Stimulated activated CD4-positive, alpha-beta T cell treated with anti-CD3 and anti-CD28 coated beads, Interleukin-15, amount 100 ng/mL, for 48 hours (primary cell): ENCODE measurements around the gene PEAR1.

ENCODE experiments used
- DNase-seq, 2 donors: peaks; one replicate each; pipeline ENCODE4 v3.0.0-alpha.2; 2020; ENCODE audit warnings: low read depth in 2 of 2

Gene PEAR1

DNA sequence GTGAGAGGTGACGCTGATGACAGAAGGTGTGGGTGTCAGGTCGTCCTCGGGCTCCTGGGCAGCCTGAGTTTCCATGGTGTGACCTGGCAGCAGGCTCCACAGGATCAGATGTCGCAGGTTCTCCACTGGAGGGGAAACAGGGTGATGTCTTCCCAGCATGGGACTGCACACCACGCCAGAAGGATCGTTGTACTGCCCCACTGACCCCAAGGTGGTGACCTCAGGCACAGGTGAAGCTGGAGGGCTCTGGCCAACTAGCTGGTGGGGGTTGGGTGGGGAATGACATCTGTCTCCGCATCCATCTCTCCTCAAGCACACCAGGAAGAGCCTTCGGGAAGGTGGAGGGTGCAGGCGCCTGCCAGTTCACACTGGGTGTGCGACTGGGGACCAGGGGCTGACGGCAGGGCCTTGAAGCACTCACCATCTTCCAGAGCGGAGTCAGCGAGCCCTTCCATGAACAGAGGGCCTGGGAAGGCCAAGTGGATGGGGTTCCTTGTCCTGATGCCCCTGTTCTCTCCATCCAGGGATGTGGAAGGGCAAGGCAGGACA is 46.3 kb downstream of the PEAR1 start:
- no peak for DNase-seq

DNA sequence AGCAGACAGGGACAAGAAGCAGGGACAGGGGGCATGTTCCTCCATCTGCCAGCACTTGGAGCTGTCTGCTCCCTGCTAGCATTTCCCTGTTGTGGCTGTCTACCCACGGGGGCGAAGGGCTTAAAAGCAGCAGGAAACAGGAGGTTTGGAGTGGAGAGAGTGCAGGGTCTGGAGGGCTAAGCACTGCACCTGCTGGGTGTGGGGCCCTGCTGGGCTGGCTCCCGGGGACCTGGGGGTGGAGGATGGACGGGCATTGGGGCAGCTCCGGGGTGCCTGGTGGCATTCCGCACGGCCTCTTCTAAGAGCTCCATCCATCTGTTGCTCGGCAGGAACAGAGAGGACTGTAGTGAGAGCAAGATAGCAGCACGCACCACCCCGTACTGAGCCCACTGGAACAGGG is 48.2 kb downstream of the PEAR1 start:
- no peak for DNase-seq

DNA sequence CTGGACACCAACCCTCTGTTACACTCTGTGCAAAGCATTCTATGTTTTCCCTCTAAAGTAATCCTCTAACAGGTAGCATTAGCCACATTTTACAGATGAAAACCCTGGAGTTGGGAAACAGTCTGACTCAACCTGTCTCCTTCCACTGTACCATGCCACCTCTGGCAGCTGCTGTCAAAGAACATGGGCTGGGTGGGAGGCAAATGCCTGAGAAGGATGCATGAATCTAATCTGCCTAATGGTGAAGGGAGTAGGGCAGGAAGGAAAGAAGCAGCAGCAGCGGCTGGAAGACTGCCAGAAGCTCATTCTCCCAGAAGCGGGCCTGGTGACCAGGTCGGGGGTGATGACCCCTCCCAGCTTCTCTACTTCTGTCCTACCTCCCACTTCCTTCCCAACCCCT is 48.7 kb downstream of the PEAR1 start:
- DNase-seq, result no peak

DNA sequence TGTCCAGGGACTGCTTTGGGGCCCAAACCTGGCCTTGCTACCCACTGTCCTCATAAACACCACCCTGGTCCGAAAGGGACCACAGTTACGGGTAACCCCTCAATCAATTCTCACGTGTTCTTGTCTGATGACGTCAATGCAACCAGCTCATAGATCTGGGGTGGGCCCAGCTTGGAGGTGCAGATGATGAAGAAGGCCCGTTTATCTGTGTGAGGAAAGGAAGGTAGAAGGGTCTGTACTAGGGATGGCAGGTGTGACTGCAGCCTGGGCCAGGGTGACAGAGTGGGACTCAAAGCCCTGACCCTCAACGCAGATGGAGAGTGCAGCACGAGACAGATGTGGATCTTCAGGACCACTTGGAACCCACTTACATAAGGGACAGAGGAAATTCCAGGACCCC is 49.1 kb downstream of the PEAR1 start:
- no peak for DNase-seq

DNA sequence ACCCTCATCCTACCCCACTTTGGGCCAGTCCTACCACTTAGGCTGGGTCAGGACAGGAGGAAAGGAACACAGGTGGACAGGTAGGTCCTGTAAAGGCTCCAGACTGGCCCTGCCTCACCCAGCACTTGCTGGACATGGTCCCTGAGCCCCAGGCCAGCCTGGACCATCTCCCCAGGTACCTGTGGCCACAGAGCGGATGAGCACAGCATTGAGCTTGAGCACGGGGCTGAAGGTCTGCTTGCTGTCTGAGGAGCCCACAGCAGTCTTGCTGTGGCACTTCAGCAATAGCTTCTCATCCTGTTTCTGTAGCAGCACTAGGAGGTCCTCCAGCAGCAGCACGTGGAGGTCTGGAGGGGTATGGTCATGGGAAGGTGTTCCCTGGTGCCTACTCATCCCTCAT is 50.2 kb downstream of the PEAR1 start:
- no peak for DNase-seq

DNA sequence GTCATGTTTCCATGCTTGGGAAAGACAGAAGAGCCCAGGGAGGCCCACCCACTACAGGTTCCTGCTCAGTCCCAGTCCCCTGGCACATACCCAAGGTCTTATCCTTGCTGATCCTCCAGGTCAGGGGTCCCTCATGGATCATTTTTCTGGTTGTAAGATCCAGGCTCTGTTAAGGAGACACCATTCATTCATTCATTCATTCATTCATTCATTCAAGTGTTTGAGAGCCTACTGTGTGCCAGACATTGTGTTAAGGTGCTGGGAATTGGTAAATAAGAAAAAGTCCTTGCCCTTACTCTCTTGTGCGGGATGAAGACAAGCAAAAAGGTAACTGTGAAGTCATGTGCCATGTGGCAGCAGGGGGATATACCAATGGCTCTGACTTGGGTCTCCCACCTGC is 50.8 kb downstream of the PEAR1 start:
- DNase-seq, result no peak

DNA sequence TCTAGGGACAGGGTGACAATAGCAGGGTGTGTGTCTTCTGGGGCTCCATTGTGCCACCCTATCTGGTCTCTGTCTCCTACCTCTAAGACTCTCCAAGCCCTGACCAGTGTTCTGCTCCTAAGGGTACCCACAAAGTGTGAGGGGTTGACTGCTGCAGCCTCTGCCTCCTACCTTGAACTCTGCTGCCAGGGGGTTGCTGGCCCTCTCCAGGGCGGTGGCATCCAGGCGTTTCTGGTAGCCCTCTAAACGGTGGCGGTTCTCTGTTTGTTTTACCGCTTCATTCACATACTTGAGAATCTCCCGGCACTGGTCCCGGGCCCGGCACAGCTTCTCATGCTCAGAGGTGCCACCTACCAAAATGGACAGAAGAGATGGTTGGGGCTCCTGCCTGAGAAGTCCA is 51.3 kb downstream of the PEAR1 start:
- DNase-seq, result no peak

DNA sequence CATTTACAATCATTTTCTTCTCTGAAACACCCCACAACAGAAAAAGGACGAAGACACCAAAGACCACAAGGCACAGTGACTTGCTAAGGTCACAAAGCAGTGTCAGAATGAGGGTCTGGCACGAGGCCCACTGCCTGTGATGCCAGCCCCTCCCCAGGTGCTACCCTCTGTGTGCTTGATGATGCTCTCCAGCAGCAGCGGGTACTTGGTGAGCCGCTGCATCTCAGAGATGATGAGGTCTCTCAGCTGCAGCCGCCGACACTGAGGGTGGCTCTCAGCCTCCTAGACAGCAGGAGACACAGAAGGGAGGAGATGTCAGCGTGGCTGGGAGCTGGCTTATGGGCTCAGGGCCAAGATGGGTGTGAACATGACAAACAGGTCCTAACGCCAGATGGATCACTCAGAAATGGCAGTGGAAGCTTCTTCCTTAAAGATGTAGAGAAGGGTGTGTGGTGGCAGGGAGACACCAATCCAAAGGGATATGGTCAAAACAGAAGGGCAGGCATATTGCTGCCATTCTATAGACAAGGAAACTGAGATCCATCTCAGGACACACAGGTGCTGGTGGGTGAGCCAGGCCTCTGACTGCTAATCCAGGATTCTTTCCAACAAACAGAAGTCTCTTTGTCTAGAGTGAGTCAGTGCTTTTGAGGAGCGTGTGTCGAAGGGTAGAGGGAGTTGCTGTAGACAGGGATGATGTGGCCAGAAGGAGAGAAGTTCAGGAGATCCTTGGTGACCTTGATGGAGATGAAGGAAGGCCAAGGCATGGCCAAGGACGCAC is 52.6 kb downstream of the PEAR1 start:
- DNase-seq, result no peak

DNA sequence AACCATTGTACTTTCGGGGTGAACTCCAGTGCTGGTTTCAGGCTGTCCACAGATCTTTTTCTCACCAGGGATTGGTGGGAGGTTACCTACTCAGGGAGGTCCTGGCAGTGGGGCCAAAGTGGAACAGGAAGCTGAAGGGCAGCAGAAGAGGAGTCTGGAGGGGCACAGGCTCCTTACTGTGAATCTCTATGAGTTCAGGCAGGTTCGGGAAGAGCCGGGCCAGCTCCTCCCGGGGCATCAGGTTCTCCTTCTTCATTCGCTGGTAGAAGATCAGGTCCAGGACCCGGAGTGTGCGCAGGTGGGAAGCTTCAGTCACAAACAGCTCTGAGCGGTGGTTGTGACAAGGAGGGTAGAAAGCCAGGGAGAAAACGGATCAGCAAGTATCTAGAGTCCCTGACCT is 53.6 kb downstream of the PEAR1 start:
- DNase-seq, result no peak

DNA sequence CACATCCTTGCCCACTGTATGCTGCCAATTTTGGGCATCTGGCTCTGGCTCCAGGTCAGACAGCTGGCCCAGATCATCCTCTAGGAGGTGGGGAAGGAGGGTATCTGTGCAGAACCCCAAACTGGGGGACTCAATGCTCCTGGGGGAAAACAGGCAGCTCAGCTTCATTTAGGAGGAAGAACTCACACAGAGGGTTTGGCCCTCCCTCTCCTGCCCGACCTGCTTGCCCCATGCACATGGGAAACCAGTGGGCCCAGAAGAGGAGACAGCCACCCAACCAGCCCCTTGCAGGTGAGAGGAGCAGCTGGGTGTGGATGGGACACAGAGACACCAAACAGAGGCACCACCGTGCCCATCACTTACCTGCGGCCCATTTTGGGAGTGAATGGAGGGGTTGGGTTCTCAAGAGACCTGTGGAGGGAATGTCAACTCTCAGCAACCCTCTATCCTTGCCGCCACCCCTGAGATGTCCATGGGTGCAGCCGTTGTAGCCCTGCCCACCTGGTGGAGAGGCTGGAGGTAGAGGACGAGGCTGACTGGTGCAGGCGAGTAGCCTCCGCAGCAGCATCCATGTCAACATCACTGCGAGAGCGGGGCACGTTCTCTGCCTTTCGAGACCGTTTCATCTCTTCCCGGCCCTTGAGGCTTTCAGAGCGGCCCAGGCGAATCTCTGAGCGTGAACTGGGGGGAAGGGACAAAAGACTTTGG is 54.5 kb downstream of the PEAR1 start:
- no peak for DNase-seq

DNA sequence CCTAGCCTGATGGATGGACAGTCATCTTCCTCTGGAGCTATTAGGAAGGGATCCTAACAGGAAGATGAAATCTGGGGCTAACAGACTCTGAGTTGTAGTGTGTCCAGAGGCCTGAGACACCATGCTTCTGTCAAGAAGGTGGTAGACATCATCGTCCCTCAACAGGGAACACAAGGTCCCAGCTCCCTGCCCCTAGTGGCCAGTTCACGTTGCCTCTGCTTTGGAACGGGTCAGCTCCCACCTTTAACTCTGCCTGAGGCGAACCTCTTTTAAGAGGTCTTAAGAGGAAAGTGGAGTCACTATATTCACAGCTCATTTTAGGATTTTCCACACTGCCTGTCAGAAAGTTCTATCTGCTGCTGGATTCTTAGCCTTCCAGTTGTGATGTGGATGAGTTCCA is 55.2 kb downstream of the PEAR1 start:
- no peak for DNase-seq

DNA sequence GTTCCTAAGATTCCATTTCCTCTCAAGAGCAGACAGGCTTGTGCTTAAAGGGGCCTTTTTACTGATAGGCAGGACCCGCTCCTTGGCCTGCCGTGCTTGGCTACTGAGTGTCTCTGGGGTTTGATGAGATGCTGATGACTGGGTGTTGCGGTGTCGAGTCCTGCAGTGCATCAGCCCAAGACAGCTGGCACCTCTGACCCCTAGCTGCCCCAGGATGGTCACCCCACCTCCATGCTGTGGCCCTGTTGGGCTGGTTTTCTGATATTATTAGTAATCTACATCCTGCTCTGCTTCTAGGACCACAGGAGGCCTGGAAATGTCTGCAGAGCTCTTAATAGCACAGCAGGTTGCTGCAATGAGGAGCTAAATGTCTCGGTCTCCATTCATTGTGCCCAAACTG is 55.6 kb downstream of the PEAR1 start:
- no peak for DNase-seq

DNA sequence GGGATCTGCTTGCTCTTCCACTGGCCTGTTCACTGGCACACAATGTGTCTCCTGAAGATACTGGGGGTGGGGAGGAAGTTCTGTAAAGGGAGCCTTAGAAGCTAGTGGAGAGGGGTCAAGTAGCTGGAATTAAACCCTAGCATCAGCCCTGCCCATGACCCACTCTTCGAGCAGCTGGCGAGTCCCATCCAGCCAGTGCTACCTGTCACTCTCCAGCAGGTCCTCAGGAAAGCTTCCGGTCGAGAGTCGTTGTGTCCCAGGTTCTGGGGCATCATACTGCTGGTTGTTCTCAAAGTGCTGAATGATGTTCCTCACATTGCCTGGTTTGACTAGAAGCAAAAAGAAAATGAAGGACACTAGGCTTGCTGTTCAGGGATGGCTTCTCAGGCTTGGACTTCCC is 57.9 kb downstream of the PEAR1 start:
- no peak for DNase-seq

DNA sequence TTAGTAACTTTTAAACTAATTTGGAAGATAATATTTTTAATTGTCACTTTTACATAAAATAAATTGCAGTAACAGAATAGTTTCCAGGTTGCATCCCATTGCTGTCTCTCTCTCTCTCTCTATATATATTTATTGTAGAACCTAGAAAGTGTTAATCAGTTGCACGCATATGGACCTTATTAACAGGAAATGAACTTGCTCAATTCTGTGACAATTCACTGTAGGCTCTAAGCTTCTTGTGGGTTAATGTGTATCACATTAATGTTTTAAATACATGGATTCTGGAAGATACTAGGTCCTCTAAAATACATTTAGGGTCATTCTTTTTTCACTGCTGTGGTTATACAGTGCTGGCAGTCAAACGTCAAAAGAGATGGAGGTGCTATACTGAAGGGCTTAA is 60.1 kb downstream of the PEAR1 start:
- DNase-seq, result no peak

DNA sequence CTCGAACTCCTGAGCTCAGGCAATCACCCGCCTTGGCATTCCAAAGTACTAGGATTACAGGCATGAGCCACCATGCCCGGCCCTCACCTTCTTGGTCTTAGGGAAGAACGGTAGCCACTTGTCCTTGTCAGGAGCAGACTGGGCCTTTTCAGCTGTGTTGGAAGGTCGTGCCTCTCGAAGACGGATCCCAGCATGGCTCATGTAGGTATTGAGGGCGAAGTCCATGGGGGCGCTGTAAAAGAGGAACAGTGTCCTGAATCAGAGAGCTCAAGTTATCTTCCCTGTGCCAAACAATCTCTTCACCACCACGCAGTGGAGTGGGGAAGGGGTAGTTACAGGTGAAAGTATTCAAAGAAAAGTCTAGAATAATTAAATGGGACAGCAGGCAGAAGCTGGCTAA is 62.8 kb downstream of the PEAR1 start:
- no peak for DNase-seq

DNA sequence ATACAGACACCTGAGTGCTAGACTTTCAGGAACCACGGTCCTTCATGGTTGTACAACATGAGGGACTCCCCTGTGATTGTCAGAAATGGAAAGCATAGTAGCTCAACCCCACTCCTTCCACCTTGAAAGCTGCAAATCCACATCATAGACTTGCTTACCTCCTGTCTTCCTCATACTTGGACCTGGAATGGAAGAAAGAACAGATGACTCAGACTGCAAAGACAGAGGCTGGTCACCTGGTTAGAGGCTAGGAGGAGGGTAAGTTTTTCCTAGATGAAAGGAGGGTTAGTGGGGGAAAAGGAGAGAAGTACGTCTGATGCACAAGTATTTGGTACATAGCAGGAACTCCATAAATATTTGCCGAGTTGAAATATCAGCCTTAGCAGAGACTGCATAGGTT is 64.1 kb downstream of the PEAR1 start:
- DNase-seq, result no peak

DNA sequence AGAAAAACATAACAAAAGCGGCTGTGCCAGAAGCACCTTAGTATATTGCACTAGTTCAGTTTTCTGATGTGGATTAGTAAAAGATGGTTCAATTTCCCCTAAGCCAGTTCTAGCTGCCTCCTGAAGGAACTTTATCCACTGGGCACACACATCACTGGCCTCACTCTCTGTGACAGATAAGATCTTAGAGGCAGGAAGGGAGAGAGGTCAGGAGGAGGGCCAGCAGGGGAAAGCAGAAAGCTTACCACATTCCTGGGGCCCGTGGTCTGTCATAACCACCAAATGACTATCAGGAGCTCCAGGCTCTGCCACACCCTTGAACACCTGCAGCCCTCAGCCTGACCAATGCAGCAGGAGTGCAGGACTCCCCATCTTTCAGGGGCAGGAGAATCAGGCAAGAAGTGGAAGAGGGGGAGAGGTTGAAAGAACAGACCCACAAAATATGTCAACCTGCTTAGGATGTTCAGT is 64.8 kb downstream of the PEAR1 start:
- no peak for DNase-seq

DNA sequence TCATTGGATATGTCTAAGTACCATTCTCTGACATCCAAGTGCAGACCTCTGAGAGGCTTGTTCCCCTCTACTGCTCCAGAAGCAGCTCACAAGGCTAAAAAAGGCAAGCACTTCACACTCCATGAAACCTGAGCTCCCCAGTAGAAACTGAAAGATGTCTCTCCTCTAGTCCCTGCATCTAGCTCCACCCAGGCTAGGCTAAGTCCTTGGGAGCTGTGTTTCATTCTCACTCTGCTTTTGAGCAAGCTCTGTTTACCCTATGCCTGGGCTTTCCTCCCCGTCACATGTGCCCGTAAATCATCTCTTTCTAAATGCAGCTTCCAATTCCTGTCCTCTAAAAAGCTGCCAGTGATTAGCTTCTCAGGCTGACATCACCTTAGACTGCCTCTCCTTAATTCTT is 65.9 kb downstream of the PEAR1 start:
- no peak for DNase-seq

DNA sequence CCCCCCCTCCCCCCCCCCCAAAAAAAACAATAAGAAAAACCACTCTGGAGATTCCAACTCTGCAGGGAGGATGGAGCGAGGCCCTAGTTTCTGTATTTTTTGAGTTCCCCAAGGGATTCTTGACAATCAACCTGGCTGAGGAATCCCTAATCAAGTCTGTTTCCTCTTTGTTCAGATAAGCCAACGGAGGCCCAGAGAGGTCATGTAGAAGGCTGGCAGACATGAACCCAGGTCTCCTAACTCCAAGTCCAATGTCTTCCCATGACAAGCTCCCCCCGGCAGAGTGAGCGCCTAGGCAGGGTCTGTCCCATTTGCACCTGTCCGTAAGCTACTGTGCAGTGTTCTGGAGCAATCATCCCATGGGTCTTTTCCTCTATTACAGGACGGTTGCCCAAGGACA is 66.4 kb downstream of the PEAR1 start:
- no peak for DNase-seq

DNA sequence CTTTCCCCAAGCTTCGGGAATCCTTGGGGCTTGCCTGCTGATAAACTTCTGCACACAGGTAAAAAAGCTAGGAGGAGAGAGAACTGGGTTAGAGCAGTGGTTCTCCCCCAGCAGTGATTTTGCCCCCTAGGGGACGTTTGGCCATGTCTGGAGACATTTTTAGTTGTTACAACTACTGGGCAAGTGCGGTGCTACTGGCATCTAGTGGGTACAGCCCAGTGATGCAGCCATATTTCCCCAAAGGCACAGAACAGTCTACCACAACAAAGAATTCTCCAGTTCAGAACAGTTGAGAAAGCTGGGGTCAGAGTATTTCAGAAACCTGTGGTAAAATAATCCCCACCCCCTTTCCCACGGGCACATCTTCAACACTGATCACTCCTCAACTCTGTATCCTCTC is 68.2 kb downstream of the PEAR1 start:
- DNase-seq, result peak; percentile 16 to 22

DNA sequence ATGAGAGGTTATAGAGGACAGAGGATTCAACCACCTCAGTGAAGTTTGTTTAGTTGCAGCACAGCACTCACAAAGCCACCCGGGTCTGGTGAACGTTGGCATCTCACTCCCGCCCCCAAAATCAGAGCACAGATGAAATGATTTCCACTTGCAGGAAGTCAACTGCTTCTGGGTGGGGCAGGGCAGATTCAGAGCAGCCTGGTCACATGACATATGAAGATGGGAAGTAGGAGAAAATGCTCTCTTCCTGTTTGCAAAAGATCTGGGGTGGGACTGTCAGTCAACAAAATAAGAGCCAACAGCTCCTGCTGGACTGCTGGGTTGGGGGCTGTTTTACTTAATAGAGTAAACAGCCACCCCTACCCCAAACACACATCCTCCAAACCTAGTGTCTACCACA is 70.1 kb downstream of the PEAR1 start:
- peak in 1 of 2 donors; percentile 6 for DNase-seq

DNA sequence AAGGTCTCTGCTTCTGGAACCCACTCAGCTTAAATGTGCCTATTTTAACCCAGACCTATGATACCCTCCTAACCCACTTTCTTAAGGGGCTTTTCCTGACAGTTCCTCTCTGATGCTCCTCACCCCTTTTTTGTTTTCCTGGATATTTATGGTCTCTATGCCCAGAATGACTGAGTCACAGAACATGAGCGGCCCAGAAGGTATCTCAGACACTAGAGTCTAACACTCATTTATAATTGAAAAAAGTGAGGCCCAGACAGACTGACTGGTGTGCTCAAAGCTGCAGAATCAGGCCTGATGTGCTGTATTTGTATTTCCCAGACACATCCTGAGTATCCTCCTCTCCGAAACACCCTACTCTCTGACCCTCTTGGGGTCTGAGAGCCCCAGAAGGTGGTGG is 70.9 kb downstream of the PEAR1 start:
- no peak for DNase-seq
